ENCODE results near the gene WBP1.
A peak's percentile ranks its signal among the peaks of the same experiment; 100 is the strongest.
"Not testable (repeated sequence)": the region's sequence is repeated elsewhere in the genome, so short reads cannot be mapped to it uniquely, and the experiment has no call there.

The WBP1 gene

DNA sequence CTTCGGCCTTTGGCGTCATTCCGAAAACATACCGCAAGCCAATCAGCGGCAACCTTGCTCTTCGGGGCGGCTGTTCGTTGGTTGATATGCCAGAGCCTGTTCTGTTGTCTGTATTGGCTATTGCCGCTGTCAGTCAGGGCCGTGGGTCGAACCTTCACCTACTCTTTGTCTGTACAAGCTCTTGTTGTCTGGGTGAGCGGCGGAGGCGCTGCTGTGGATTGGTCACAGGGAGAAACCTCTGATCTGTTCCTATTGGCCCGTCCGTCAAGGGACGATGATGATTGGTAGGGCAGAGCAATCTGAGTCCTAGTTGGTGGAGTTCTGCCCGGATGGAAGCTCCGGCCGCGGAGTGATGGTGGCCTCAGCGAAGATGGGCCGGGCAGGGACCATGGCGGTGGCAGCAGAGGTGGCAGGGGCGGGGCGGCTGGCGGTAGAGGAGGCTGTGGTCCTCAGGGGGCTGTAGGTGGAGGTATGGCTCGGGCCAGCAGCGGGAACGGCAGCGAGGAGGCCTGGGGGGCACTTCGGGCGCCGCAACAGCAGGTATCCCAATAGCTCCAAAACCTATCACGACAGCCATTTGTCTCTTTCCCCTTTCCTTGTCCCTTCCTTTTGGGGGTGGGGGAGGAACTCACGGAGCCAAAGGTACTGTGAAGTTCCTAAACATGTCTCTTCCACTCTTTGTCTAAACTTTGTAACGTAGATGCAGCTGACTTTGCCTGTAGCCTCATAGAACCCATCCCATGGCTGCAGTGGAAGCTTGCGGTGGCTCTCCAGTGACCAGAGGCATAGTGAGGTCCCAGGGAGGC is at the start of gene WBP1:
WBP1 (plus strand) TSS at position 307 of the 806 bp plus-strand sequence; CDS start at position 472, 165 bp downstream.
- peak; percentile 98 to 100 (median 99) for DNase-seq

DNA sequence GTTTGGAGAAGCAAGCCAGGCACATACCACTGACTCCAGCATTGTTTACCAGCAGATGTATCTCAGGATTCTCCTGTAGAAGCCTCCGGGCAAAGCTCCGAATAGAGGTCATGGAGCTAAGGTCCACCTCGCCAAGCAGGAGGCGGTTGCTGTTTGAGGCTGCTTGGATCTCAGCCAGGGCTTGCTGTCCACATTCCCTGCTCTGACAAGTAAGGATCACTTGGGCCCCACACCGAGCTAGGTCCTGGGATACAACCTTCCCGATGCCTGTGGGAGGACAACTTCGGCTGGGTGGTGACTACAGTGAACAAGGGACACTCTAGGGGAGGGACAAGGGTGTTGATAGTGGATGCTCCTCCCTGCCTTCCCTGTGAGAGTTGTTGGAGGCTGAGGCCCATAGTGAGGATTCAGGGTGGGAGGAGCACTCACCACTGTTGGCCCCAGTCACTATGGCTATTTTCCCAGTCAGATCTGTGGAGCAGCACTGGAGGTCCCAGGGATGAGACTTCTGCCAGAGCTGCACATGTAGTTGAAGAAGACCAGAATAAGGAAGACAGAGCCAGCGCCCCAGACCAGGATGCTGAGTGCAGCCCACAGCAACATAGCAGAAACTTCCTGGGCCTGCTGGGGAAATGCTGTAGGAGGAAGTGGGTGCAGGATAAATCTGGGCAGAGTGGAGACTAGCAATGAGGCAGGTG is 45.1 kb upstream of the WBP1 start:
- peak; percentile 22 to 36 (median 29) for DNase-seq

DNA sequence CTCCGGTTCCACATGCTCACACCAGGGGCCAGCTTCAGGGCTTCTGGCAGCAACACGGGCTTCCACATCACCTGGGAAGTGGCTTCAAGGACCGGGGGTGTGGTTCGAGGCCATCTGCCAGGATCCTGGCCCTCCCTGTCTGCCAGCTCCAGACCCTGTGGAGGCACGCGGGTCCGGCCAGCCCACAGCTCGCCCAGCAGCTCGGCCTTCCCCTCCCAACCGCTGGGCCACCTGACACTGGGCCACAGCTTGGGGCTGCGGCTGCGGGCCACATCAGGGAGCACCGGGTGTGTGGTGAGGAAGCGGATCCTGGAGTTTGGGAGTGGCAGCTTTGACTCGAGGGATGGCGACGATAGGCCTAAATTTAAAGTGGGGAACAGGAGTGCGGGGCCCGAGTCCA is 43.8 kb upstream of the WBP1 start:
- no peak for DNase-seq

DNA sequence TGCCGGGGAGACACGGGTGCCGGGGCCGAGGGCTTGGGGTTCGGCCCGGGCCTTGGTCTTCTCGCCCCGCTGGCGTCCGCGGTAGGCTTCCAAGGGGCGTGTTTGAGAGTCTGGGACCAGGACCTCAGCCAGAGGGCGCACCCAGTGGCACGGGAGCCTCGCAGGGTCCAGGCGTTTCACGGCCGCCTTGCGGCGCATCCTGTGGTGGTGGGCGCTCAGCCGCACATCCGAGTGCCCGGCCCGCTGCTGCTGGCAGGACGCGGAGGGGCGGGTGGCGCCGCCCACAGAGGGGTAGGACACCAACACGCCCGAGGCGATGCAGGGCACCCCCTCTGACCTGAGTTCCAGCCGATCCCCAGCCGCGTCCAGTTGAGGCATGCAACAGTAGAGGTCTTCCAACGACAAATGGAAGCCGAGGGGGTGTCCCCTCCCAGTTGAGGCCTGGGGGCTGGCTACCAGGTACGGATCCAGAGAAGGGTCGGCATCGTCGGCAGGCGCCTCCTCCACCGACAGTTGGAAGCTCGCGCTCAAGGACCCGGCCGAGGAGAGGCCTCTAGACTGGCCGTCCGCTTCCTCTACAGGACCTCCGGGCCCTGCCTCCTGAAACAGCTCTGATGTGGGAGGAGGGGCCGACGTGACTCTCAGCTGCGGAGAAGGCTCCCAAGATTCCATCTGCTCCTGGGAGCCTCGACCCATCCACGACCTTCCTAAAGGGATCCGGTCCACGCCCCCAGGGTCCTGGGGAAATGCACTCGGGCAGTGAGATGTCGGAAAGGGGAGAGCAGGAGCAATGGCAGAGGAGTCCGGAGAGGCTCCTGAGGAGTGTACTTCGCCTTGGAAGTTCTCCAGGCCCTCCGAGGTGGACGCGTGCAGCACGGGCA is 43.1 kb upstream of the WBP1 start:
- DNase-seq: peak in 2 of 3 donors; percentile 24 to 46

DNA sequence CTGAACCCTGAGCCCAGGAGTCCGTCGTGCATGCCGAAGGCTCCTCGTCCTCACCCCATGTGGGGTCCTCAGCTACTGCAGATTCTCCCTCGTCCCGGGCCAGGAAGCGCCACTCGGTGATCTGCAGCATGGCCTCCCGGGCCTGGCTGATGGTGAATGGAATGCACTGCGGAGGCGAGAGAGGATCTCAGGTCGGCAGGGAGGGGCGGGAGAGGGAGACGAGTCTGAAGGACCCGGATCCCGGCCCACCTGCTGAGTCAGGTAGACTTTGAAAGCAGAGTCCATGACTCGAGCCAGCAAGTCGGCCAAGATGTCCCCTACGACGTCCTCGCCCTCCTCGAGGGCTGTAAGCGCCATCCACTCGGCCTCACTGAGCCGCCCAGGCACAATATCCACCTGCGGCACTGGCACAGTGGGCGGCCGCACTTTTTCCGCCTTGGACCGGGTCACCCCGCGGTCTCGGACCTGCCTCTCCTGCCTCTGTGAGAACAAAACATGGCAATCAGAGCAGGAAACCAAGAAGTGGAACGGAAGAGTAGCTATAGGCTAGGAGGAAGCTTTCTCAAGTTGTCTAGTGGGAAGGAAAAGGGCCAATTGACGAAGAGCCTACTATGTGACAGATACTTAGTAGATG is 42.4 kb upstream of the WBP1 start:
- DNase-seq: peak in 1 of 3 donors; percentile 7

DNA sequence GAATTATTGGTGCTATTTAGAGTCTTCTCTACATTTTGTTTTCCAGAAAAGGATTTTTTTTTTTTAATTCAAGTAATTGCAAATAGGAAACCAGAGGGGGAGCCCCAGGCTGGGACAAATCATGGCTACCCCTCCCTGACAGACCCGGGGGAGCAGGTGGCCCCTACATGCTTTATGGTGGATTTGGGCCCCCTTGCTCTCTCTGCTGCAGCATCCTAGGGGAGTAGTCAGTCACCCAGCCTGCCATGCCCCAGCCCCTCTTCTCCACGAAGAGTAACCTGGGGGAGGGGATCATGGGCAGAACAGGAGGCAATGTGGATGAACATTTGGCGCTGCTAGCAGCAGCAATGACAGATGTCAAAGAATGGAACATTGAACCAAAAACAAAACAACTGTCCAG is 41.5 kb upstream of the WBP1 start:
- DNase-seq: peak in 1 of 3 donors; percentile 18

DNA sequence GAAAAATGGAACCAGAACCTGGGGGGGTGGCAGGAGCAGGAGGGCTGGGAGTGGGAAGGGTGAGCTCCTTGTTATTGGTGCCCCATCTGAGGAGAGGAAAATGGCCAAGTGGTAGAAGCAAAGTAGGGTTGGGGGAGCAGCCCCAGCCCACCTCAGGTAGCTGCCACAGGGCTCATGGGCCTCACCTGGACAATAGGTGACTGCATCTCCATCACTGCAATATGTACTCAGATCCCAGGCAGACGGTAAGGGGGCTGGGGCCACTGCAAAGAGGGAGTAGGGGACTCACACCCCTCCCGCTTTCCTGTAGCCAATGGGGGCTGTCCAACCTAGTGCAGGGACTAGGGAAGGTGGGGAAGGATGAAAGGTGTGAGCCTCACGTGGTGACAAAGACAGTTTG is 41.0 kb upstream of the WBP1 start:
- DNase-seq: peak in 1 of 3 donors; percentile 15

DNA sequence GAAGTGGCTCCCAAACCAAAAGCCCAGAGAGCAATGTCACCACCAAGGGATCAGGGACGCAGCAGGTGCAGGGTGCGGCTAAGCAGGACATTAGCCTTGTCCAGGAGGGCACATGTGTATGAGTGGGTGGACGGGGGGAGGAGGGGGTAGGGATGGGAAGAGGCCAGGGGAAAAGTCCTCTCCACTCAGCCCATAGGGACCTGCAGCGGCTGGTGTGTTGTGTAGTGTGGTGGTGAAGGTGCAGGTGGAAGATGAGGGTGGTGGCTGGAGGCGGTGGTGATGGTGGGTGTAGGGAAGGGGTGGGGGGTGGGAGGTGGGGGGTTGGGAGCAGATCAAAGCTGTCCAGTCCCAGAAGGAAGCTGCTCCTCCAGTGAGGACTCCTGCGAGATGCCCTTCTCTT is 40.5 kb upstream of the WBP1 start:
- no peak for DNase-seq

DNA sequence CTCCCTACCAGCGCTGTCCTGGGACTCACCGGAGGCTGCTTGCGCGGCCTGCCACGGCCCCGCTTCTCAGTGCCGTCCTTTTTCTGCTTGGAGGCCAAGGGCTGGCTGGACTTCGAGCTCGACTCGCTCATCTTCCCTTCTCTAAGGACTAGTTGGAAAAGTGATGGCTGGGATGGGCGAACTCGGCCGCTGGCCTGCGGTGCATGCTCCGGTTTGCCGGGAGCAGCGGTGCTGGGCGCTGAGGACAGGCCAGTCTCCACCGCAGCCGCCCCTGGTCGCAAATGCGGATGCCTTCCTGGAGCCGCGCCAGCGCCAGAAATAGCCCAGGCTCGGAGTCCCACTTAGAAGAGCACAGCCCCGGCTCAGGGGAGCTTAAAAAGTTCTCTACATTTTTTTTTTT is 39.9 kb upstream of the WBP1 start:
- DNase-seq: no peak

DNA sequence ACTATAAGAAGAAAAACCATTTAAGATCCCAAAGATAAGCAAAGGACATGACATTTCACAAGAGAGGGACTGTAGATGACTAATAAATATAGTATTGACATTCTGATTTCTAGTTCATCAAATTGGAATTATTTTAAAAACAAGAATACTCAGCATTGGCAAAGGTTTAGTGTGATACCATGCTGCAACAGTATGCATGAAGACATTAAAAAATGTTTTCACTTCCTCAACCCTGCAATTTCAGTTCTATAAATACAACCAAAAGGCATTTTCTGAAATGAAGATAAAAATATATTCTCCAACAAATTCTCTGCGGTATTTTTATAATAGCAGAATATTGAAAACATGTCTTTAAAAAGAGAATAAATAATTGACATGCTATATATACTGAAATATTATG is 38.9 kb upstream of the WBP1 start:
- DNase-seq: peak in 1 of 3 donors; percentile 40

DNA sequence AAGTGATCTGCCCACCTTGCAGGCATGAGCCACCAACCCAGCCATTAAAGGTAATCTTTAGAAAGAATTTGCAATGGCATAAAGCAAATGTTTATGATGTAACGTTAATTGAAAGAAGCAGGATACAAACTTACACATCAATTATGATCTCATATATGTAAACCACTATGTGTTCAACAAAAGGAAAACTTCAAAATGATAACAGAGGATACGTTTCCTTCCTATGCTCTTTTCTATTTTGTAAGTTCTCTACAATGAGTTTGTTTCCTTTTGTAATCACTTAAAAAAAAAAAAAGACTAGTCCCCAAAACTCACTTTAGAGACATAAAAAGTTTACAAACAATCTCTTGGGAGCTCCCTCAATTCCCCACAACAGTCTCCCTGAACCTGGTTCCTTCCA is 38.2 kb upstream of the WBP1 start:
- DNase-seq: no peak

DNA sequence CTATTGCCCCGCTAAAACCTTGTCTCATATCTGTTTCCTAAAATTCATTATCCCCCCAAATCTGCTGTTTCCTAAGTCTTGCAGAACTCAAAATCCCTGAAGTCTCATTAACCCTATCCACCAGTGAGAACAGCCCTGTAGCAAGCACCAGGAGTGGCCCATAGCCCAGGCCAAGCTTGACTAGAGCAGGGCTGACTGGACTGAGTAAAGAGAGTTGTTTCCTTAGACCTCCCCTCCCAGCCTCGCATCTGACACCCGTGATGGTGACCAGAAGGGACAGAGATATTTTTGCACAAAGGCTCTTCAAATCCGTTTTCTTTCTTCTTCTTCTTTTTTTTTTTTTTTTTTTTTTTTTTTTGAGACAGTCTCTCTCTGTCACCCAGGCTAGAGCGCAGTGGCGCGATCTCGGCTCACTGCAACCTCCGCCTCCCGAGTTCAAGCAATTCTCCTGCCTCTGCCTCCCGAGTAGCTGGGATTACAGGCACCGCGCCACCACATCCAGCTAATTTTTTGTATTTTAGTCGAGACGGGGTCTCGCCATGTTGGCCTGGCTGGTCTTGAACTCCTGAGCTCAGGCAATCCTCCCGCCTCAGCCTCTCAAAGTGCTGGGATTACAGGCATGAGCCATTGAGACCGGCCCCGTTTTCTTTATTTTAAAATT is 37.7 kb upstream of the WBP1 start:
- not testable (repeated sequence) for DNase-seq

DNA sequence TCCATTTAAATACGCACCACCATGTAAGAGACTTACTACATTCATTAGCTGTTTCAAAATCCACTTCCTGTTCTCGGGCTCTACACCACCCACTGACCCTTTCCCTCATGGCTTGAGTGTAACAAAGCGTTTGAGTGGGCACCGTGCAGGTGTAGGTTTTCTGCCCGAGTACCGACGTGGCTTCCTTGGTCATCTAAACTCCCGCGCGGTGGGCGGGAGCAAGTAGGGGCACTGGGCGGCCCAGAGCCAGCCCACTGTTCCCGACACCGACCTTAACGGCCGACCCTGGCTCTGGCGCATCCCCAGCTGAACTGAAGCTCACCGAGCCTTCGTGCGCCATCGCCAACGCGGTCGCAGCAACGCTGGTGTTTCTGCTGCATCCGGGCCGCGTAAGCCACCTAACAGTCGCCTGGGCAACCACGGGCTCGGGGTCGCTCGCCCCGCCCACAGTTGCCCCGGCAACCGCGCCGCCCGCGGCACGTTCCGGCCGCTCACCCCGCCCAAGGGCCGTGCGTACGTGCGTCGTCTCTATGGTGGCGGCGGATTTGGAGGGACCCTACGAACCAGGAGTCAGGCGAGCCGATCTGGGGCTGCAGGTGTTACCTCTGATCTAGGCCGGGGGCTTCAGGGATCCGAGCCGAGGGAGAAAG is 36.9 kb upstream of the WBP1 start, which contains the start of the genes C2orf81 and WDR54:
C2orf81 (minus strand) TSS at position 399 of the 650 bp plus-strand sequence; CDS start at position 340, 59 bp downstream.
WDR54 (plus strand) TSS at position 510 of the 650 bp plus-strand sequence. CDS start 424 bp downstream, outside the sequence.
- peak; percentile 69 to 76 (median 75) for DNase-seq

DNA sequence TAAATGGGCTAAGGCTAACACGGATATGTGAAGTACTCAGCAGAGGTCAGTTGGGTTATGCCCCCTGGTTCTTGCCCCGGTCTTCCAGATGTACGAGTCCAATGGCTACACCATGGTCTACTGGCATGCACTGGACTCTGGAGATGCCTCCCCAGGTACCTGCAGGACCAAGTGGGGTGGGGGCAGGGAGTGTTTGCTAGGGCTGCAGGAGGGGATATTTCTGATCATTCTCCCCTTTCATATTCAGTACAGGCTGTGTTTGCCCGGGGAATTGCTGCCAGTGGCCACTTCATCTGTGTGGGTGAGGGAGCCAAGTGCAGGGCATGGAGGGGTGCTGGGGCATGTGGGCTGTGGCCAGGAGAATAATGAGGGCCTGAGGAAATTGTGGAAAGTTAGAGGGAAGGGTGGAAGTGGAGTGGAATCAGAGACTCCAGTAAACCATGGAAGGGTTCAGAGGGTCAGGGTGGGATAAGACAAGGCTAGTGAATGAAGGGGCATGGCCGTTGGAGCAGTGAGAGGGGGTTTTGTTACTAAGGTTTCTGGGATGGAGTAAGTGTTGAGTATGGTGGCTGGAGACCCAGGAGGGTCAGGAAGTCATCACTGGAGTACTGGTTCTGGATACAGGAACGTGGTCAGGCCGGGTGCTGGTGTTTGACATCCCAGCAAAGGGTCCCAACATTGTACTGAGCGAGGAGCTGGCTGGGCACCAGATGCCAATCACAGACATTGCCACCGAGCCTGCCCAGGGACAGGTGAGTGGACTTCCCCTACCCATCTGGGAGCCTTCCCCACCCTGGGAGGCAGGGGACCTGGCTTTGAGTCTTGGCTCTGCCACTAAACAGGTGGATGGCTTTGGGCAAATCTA is 34.8 kb upstream of the WBP1 start:
- DNase-seq: no peak

DNA sequence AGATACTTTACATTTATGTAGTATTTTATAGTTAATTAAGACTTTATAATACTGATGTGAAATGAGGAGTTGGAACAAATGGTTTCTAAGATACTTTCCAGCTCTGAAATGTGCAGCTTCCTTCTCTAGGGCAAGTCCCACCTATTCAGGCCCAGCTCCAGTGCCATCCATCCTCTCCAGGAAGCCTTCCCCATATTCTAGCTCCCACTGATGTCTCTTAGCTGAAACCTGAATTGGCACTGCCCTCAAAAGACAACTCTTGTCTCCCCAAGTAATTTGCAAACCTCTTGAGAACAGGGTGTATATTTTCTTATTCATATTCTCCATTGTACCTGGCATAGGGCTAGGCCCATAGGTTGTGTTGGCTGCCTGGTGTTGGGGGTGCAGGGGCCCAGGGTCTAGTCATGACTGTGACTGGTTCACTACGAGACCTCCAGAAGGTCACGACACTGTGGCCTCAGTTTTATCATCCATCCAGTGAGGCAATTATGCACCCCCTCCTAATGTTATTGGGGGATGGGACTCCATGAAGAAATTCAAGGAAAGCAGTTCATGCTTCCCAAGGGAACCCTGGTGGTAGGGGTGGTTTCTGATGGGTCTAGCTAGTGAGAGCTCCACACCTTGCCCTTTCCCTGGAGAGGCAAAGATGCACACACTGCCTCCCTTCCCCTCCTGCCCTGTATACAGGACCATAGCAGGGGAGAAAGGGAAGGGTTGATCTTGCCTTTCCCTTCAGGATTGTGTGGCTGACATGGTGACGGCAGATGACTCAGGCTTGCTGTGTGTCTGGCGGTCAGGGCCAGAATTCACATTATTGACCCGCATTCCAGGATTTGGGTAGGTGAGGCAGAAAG is 33.9 kb upstream of the WBP1 start:
- DNase-seq: no peak

DNA sequence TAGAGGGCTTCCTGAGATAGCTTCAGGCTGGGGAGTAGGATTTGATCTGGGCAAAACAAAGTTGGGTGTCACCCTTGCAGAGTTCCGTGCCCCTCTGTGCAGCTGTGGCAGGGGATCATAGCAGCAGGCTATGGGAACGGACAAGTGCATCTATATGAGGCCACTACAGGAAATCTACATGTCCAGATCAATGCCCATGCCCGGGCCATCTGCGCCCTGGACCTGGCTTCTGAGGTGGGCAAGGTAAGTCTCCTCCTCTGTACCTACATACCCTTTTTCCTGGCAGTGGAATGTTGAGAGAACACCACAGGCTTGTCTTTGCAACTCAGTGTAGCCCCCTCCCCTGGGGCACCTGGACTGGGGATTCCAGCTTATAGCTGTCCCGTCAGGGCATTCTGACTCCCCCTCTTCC is 33.2 kb upstream of the WBP1 start:
- DNase-seq: no peak

DNA sequence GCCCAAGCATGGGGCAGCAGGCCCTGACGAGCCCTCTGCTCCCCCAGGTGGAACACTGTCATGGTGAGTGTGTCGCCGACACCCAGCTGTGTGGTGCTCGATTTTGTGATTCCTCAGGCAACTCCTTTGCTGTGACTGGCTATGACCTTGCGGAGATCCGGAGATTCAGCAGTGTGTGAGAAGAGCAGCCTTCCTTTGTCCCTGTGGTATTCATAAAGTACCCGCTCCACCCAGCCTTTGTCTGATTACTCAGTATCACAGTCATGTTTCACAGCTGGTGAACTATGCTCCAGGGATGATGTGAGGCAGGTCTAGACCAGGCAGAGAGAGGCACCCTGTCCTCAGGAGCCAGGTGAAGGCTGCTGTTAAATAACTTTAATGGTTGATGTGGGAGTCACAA is 32.7 kb upstream of the WBP1 start:
- no peak for DNase-seq

DNA sequence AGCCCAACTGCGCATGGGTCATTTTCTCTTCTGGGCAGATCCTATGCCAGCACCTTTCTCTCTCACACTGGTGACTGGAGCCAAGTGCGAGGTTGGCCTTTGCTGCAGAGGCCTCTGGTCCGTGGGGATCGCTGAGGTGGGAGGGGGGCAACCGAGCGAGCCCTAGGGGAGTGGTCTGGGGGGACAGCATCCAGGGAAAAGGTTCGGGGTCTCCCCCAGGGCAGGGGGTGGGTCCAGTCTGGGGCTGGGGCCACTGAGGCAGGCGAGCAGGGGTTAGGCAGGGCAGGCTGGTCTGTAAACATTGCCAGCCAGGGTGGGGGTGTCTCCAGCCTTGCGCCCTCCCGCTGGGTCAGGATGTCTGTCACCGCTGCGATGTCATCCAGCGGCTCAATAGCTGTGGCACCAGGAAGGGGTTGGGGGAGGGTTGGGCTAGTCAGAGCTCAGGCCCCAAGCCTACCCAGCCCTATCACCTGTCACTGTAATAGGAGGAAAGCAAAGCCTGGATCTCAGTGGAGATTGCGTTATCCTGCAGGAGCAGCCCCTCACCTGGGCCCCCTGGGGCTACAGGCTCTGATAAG is 32.0 kb upstream of the WBP1 start:
- no peak for DNase-seq

DNA sequence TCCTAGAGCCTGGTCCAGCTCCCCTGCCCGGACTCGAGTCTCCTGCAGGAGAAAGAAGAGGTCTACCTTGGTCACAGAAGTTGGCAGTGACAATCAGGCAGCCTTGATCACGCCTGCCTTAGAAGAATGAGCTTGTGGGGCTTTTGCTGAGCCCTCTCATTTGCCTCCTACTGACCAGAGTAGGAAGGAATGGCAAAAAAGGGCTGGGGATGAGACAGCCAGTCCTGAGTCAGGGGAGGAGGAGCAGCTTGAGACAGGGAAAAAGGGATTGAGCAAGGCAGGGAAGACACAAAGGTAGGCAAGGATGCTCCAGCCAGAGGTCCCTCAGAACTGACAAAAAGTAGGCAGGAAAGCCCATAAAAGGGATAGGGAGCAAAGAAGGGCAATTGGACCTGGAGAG is 30.7 kb upstream of the WBP1 start:
- no peak for DNase-seq

All from suppressor macrophage treated with lipopolysaccharide for 1 hour (primary cell).